Stimulated activated CD4-positive, alpha-beta T cell treated with anti-CD3 and anti-CD28 coated beads, TNF-alpha, amount 100 ng/mL, for 1 hour (primary cell): ENCODE data around the gene MRPL23.

Experiments
- DNase-seq, 3 donors: peaks; one replicate each; pipeline ENCODE4 v3.0.0-alpha.2; 2020; ENCODE audit warnings: low read depth in 3 of 3, low spot score in 1 of 3

MRPL23 gene

GRCh38 chr11:1988667-1989317 lies 41.7 kb downstream of the MRPL23 start:
- DNase-seq, result no peak

GRCh38 chr11:1989953-1990352 lies 42.8 kb downstream of the MRPL23 start:
- no peak for DNase-seq

- DNase-seq, result no peak
Observed at GRCh38 chr11:1990872-1991578, 43.9 kb downstream of the MRPL23 start.

- DNase-seq, result no peak
Observed at GRCh38 chr11:1992111-1992510, 45.0 kb downstream of the MRPL23 start.

- DNase-seq, result no peak
Observed at GRCh38 chr11:1994121-1994520, 47.0 kb downstream of the MRPL23 start.

- no peak for DNase-seq
Observed at GRCh38 chr11:1997755-1998154, 50.6 kb downstream of the MRPL23 start, which contains the start of gene H19. Gene H19, minus strand, starts transcription at chr11:1997842.

GRCh38 chr11:1998290-1998689 lies 51.2 kb downstream of the MRPL23 start:
- DNase-seq, result no peak

GRCh38 chr11:1998861-1999260 lies 51.7 kb downstream of the MRPL23 start:
- DNase-seq, result no peak

- no peak for DNase-seq
Observed at GRCh38 chr11:2002042-2002776, 55.1 kb downstream of the MRPL23 start.

- DNase-seq, result no peak
Observed at GRCh38 chr11:2002807-2003206, 55.7 kb downstream of the MRPL23 start.

- no peak for DNase-seq
Observed at GRCh38 chr11:2004466-2004865, 57.3 kb downstream of the MRPL23 start.
